IMR-90 (cell line): ENCODE measurements around the gene GPBAR1. TPM values are rescaled to one million over a fixed set of nuclear protein-coding genes. Genes with fewer than 3 reads are reported as not detected.

Experiments
- ATAC-seq: fragments of 200-7000 bp; cut with Tn5 transposase; 2 replicates; pipeline ENCODE4 v1.9.1; 2020; ENCODE audit warnings: low read depth, mild to moderate bottlenecking, moderate library complexity
- BruUV-seq: library from RNA; stranded (reverse); fragments of 400-500 nt; replicated peaks from 2 replicates; lab custom pipeline; 2021; lab: Mats Ljungman, UMichigan
- CTCF ChIA-PET: fragments of 300-600 bp; formaldehyde crosslinking; extraction: SDS; loops from one replicate; lab custom pipeline; 2021; ENCODE audit warnings: antibody characterized with exemption; lab: Yijun Ruan, JAX
- POLR2A ChIA-PET: fragments of 300-600 bp; sonication (Branson Sonifier 250); formaldehyde crosslinking; loops from one replicate; lab custom pipeline; 2022; ENCODE audit warnings: antibody characterized with exemption; ENCODE audit not compliant: unreplicated experiment; lab: Charles Lee
- DNase-seq: peaks from one replicate; pipeline ENCODE4 v3.0.0; 2013
- H2AFZ ChIP-seq: replicated peaks from 2 replicates; pipeline ENCODE3; 2013; ENCODE audit warnings: low read length, mild to moderate bottlenecking; ENCODE audit not compliant: poor library complexity
- H2AK5ac ChIP-seq: 2 replicates; pipeline ENCODE4 v1.6.1; 2013; ENCODE audit warnings: low read depth, low read length, inconsistent platforms
- H2AK9ac ChIP-seq: replicated peaks from 2 replicates; pipeline ENCODE3; 2013; ENCODE audit warnings: mild to moderate bottlenecking, low read depth, low read length, moderate library complexity; ENCODE audit not compliant: poor library complexity
- H2BK120ac ChIP-seq: 2 replicates; pipeline ENCODE4 v1.6.1; 2013; ENCODE audit warnings: low read depth, low read length, inconsistent platforms
- H2BK15ac ChIP-seq: 3 replicates; pipeline ENCODE4 v1.6.1; 2013; ENCODE audit warnings: low read depth, low read length, inconsistent platforms
- H2BK20ac ChIP-seq: 2 replicates; pipeline ENCODE4 v1.6.1; 2013; ENCODE audit warnings: low read depth, mild to moderate bottlenecking, inconsistent platforms, low read length, moderate library complexity
- H2BK5ac ChIP-seq: 2 replicates; pipeline ENCODE4 v1.6.1; 2013; ENCODE audit warnings: mild to moderate bottlenecking, low read depth, low read length, inconsistent platforms; ENCODE audit not compliant: poor library complexity, severe bottlenecking
- H3K14ac ChIP-seq: replicated peaks from 2 replicates; pipeline ENCODE4 v1.6.1; 2013; ENCODE audit warnings: low read depth, low read length, inconsistent platforms
- H3K18ac ChIP-seq: 2 replicates; pipeline ENCODE4 v1.6.1; 2013; ENCODE audit warnings: low read depth, low read length, control low read depth
- H3K23ac ChIP-seq: 2 replicates; pipeline ENCODE4 v1.6.1; 2013; ENCODE audit warnings: low read depth, low read length, inconsistent platforms
- H3K27ac ChIP-seq: 2 replicates; pipeline ENCODE4 v1.5.1; 2013; ENCODE audit warnings: mild to moderate bottlenecking, control low read depth, low read length; ENCODE audit not compliant: insufficient read depth
- H3K27me3 ChIP-seq: 2 replicates; pipeline ENCODE4 v1.6.1; 2013; ENCODE audit warnings: low read length; ENCODE audit not compliant: control insufficient read depth, insufficient read depth
- H3K36me3 ChIP-seq: 2 replicates; pipeline ENCODE4 v1.6.1; 2013; ENCODE audit warnings: low read length, mixed read lengths; ENCODE audit not compliant: control insufficient read depth, insufficient read depth
- H3K4ac ChIP-seq: 2 replicates; pipeline ENCODE4 v1.6.1; 2013; ENCODE audit warnings: low read depth, low read length, inconsistent platforms
- H3K4me1 ChIP-seq: 2 replicates; pipeline ENCODE4 v1.6.1; 2013; ENCODE audit warnings: low read length, mixed read lengths; ENCODE audit not compliant: control insufficient read depth, insufficient read depth
- H3K4me2 ChIP-seq: 2 replicates; pipeline ENCODE4 v1.6.1; 2013; ENCODE audit warnings: low read depth, mild to moderate bottlenecking, control low read depth, low read length, moderate library complexity
- H3K4me3 ChIP-seq: 2 replicates; pipeline ENCODE4 v1.5.1; 2013; ENCODE audit warnings: low read depth, mild to moderate bottlenecking, control low read depth, low read length, moderate library complexity; ENCODE audit not compliant: insufficient read depth
- H3K56ac ChIP-seq: 2 replicates; pipeline ENCODE4 v1.6.1; 2013; ENCODE audit warnings: low read length, inconsistent platforms; ENCODE audit not compliant: insufficient read depth; ENCODE audit errors: extremely low read depth
- H3K79me1 ChIP-seq, 2 experiments: 2 replicates each; pipeline ENCODE4 v1.6.1; 2013; ENCODE audit warnings: low read length in 2 of 2, inconsistent platforms in 1 of 2, low read depth in 1 of 2
- H3K9ac ChIP-seq: 2 replicates; pipeline ENCODE4 v1.6.1; 2013; ENCODE audit warnings: low read depth, low read length, control low read depth
- H3K9me1 ChIP-seq: 2 replicates; pipeline ENCODE4 v1.6.1; 2013; ENCODE audit warnings: low read length, inconsistent platforms; ENCODE audit not compliant: insufficient read depth
- H3K9me3 ChIP-seq: 2 replicates; pipeline ENCODE4 v1.6.1; 2013; ENCODE audit warnings: low read length; ENCODE audit not compliant: control insufficient read depth, insufficient read depth
- H4K20me1 ChIP-seq: 2 replicates; pipeline ENCODE4 v1.6.1; 2013; ENCODE audit warnings: low read length, inconsistent platforms; ENCODE audit not compliant: insufficient read depth
- H4K5ac ChIP-seq: 2 replicates; pipeline ENCODE4 v1.6.1; 2013; ENCODE audit warnings: mild to moderate bottlenecking, low read depth, low read length, control low read depth
- H4K8ac ChIP-seq, 2 experiments: 2 replicates each; pipeline ENCODE4 v1.6.1; 2013; ENCODE audit warnings: low read depth in 2 of 2, low read length in 2 of 2, control low read depth in 1 of 2, inconsistent platforms in 1 of 2
- H4K91ac ChIP-seq: 2 replicates; pipeline ENCODE4 v1.6.1; 2013; ENCODE audit warnings: low read depth, low read length, inconsistent platforms; ENCODE audit not compliant: insufficient read depth
- BHLHE40 ChIP-seq: fragments of 150-350 bp; IDR thresholded peaks from 2 replicates; pipeline ENCODE4 v1.6.1; 2016; ENCODE audit warnings: mild to moderate bottlenecking, low read depth, low read length
- CEBPB ChIP-seq: IDR thresholded peaks from 2 replicates; pipeline ENCODE4 v1.6.1; 2012; ENCODE audit warnings: low read depth, low read length, improper control_type of control experiment
- FOS ChIP-seq: fragments of 150-350 bp; IDR thresholded peaks from 2 replicates; pipeline ENCODE4 v1.6.1; 2016; ENCODE audit warnings: low read depth, low read length
- SMC3 ChIP-seq: fragments of 150-350 bp; IDR thresholded peaks from 2 replicates; pipeline ENCODE4 v1.6.1; 2016; ENCODE audit warnings: low read depth, mild to moderate bottlenecking, antibody characterized with exemption, low read length, moderate library complexity
- WGBS, 2 experiments: methylation state at CpG; one replicate each; pipeline versions ENCODE4 v1.1.5 to v1.1.7; 2013; ENCODE audit warnings: missing lambda C conversion rate in 2 of 2; ENCODE audit not compliant: insufficient read length in 1 of 2; ENCODE audit errors: extremely low coverage in 2 of 2; 5-methylcytosine and 5-hydroxymethylcytosine counted together
- dilution Hi-C: fragments of 300-500 bp; cut with HindIII; formaldehyde crosslinking; loops from one replicate; pipeline ENCODE4 v1.14.3; 2018; ENCODE audit warnings: low sequenced_read_pairs; ENCODE audit not compliant: unreplicated experiment
- in situ Hi-C: fragments of 300-500 bp; cut with MboI; formaldehyde crosslinking; loops from 3 replicates; pipeline ENCODE4 v1.14.3; 2019; ENCODE audit warnings: low sequenced_read_pairs, inconsistent platforms, mixed read lengths
- intact Hi-C: fragments of 100-400 bp; cut with micrococcal nuclease; formaldehyde crosslinking; loops from 2 replicates; pipeline ENCODE4 v1.10.0; 2022
- polyA plus RNA-seq, 3 experiments: library from polyadenylated mRNA; depleted of rRNA; stranded (reverse); fragments of >200 nt; gene quantifications; 2 replicates each; pipeline ENCODE4 v1.2.3, GENCODE V29; 2012; ENCODE audit warnings: low replicate concordance in 1 of 3
- total RNA-seq: library from RNA; depleted of rRNA; stranded (reverse); fragments of >200 nt; gene quantifications from 2 replicates; pipeline ENCODE4 v1.2.3, GENCODE V29; 2012

The GPBAR1 gene
- total and polyA plus RNA-seq, 2 of the 4 experiments (the other 2 are of a cell fraction): under 0.01 to 0.21 TPM

DNA sequence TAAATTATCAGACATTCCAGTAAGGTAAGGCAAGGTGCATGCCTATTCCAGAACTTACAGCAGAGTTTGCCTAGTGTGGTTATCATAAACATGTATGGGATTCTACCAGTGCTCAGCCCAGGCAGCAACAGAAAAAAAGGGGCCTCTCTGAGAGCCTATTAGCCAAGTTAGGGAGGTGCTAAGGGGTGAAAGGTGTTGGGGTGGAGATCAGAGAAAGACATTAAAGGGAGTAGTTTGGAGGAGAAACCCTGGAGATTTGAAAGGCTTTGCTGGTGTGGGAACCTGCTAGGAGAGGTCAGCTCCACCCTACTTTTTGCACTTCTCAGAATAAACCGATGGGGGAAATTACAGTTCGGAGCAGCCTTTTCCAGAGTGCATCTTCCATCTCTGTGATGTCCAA, 40.9 kb upstream of the GPBAR1 start:
- no CpG with 5 or more reads among the region's 2 CpGs for WGBS, 2 experiments
- intact Hi-C loops: no loop called here
- no peak for DNase-seq

More for the DNA sequence above, 40.9 kb upstream of the GPBAR1 start:
- Histone ChIP-seq H2BK15ac (no peak overlapping the region), H2BK120ac (no peak overlapping the region), H3K4me1 (peaks cover 22% of the 10 kb centered on the region), H3K18ac (no peak overlapping the region), H2AFZ (no peak overlapping the region), H3K9me1 (peaks cover 16% of the 10 kb centered on the region), H3K79me1 (peaks cover 0 to 44% of the 10 kb centered on the region in 2 experiments; a peak in 2 of 4 replicates), H4K5ac (no peak overlapping the region), H4K20me1 (peaks cover 74% of the 10 kb centered on the region), H3K56ac (peak overlapping the region; percentile 25; the same call in 1 of the 2 replicates), H2BK20ac (no peak overlapping the region), H3K27me3 (no peaks in the 10 kb centered on the region), H2BK5ac (no peak overlapping the region), H3K36me3 (peaks cover 10% of the 10 kb centered on the region), H3K4ac (no peak overlapping the region), H3K4me2 (peak overlapping the region; percentile 51), H4K91ac (no peak overlapping the region), H2AK9ac (no peak overlapping the region), H3K9ac (no peak overlapping the region), H3K27ac (no peak overlapping the region), H2AK5ac (no peak overlapping the region), H3K14ac (peak overlapping the region; percentile 23; the same call in 1 of the 2 replicates), H3K4me3 (no peak overlapping the region), H3K9me3 (no peaks in the 10 kb centered on the region), H4K8ac (no peak overlapping the region), H3K23ac (peak overlapping the region; percentile 67; the same call in 1 of the 2 replicates)
- ChIA-PET CTCF (no interaction called here), POLR2A (interaction anchor here (0.6 to 0.7 kb wide), 2 partner anchors 526 to 1153 kb away, joined by 3 to 7 read pairs; no protein-coding TSS in a partner anchor)
- dilution Hi-C loops (no loop called here), in situ Hi-C loops (no loop called here)
- no peak for ATAC-seq
- TF ChIP-seq FOS: no peak
- TF ChIP-seq SMC3: no peak
- no peak for TF ChIP-seq BHLHE40
- no peak for TF ChIP-seq CEBPB
- no TSS peak for BruUV-seq
